Ascending aorta (tissue), 2 donors: Measurements from ENCODE around the gene ZNF865. TPM values are rescaled to one million over a fixed set of nuclear protein-coding genes. Genes with fewer than 3 reads are reported as not detected.

Experiments used
- DNase-seq, 2 donors: peaks; one replicate each; pipeline ENCODE4 v3.0.0-alpha.2; 2019; ENCODE audit warnings: low spot score in 2 of 2
- H3K27ac ChIP-seq, 2 donors: fragments of 200-600 bp; sonication (generic); one replicate each; pipeline ENCODE4 v1.5.1; 2016 to 2017; ENCODE audit warnings: mild to moderate bottlenecking in 1 of 2
- H3K27me3 ChIP-seq: fragments of 200-600 bp; sonication (generic); one replicate; pipeline ENCODE4 v1.5.1; 2017
- H3K36me3 ChIP-seq, 2 donors: fragments of 200-600 bp; sonication (generic); one replicate each; pipeline ENCODE4 v1.5.1; 2016
- H3K4me1 ChIP-seq, 2 donors: fragments of 200-600 bp; sonication (generic); one replicate each; pipeline ENCODE4 v1.5.1; 2016 to 2017; ENCODE audit warnings: mild to moderate bottlenecking in 1 of 2
- H3K4me3 ChIP-seq, 2 donors: fragments of 200-600 bp; sonication (generic); one replicate each; pipeline ENCODE4 v1.5.1; 2016 to 2017; ENCODE audit warnings: mild to moderate bottlenecking in 1 of 2
- H3K9me3 ChIP-seq, 2 donors: fragments of 200-600 bp; sonication (generic); one replicate each; pipeline ENCODE4 v1.5.1; 2016
- CTCF ChIP-seq, 3 experiments: fragments of 200-600 bp in 2 of 3; fragments of 450-650 bp in 1 of 3; sonication (generic) in 2 of 3; IDR thresholded peaks; one replicate each; pipeline ENCODE4 v1.5.1; 2016 to 2019; ENCODE audit warnings: antibody characterized with exemption in 3 of 3, mild to moderate bottlenecking in 1 of 3, moderate library complexity in 1 of 3
- intact Hi-C: fragments of 100-400 bp; cut with DNase I; formaldehyde crosslinking; loops from one replicate; pipeline ENCODE4 v1.15.1; 2023
- total RNA-seq: library from RNA; depleted of rRNA; stranded (reverse); fragments of >200 nt; gene quantifications from one replicate; pipeline ENCODE4 v1.1.0, GENCODE V29; 2016

The ZNF865 gene
- total RNA-seq, 1 donor from 2014 or later: 22.0 TPM

- H3K27me3 ChIP-seq: no peaks in the 10 kb centered on the region
- no peak for TF ChIP-seq CTCF (IDR thresholded peaks at IDR 0.05)
- H3K4me1 ChIP-seq: no peaks in the 10 kb centered on the region
- no peak overlapping the region for H3K27ac ChIP-seq
- peaks cover 25 to 40% of the 10 kb centered on the region in 2 donors for H3K36me3 ChIP-seq
- no peak overlapping the region for H3K4me3 ChIP-seq
- intact Hi-C loops: no loop called here
- DNase-seq: no peak
- H3K9me3 ChIP-seq: no peaks in the 10 kb centered on the region
Observed at GRCh38 chr19:55611983-55612645, 6.7 kb downstream of the ZNF865 start.

- DNase-seq: no peak
- H3K27ac ChIP-seq: no peak overlapping the region
- H3K36me3 ChIP-seq: peaks cover 32 to 50% of the 10 kb centered on the region in 2 donors
- no peaks in the 10 kb centered on the region for H3K27me3 ChIP-seq
- no peaks in the 10 kb centered on the region for H3K9me3 ChIP-seq
- no peaks in the 10 kb centered on the region for H3K4me1 ChIP-seq
- intact Hi-C loops: no loop called here
- no peak overlapping the region for H3K4me3 ChIP-seq
- no peak for TF ChIP-seq CTCF (IDR thresholded peaks at IDR 0.05)
Observed at GRCh38 chr19:55613396-55613795, 7.9 kb downstream of the ZNF865 start.

- Histone ChIP-seq H3K9me3 (no peaks in the 10 kb centered on the region), H3K4me3 (no peak overlapping the region), H3K36me3 (peaks cover 32 to 50% of the 10 kb centered on the region in 2 donors), H3K27me3 (no peaks in the 10 kb centered on the region), H3K4me1 (no peaks in the 10 kb centered on the region), H3K27ac (no peak overlapping the region)
- intact Hi-C loops: no loop called here
- no peak for DNase-seq
- no peak for TF ChIP-seq CTCF (IDR thresholded peaks at IDR 0.05)
Observed at GRCh38 chr19:55613930-55614710, 8.7 kb downstream of the ZNF865 start.

GRCh38 chr19:55614711-55615542, 9.5 kb downstream of the ZNF865 start:
- no peak for DNase-seq
- H3K4me3 ChIP-seq: no peak overlapping the region
- H3K27ac ChIP-seq: no peak overlapping the region
- H3K4me1 ChIP-seq: no peaks in the 10 kb centered on the region
- no peak for TF ChIP-seq CTCF (IDR thresholded peaks at IDR 0.05)
- H3K9me3 ChIP-seq: no peaks in the 10 kb centered on the region
- H3K27me3 ChIP-seq: no peaks in the 10 kb centered on the region
- intact Hi-C loops: no loop called here
- H3K36me3 ChIP-seq: peaks cover 32 to 44% of the 10 kb centered on the region in 2 donors

GRCh38 chr19:55615543-55616394, 10.3 kb downstream of the ZNF865 start:
- no peaks in the 10 kb centered on the region for H3K27me3 ChIP-seq
- no peak overlapping the region for H3K4me3 ChIP-seq
- no peak overlapping the region for H3K27ac ChIP-seq
- intact Hi-C loops: no loop called here
- DNase-seq: no peak
- H3K4me1 ChIP-seq: no peaks in the 10 kb centered on the region
- H3K36me3 ChIP-seq: peaks cover 32 to 36% of the 10 kb centered on the region in 2 donors
- H3K9me3 ChIP-seq: no peaks in the 10 kb centered on the region
- no peak for TF ChIP-seq CTCF (IDR thresholded peaks at IDR 0.05)
